ENCODE results near the gene FHOD1.

DNA sequence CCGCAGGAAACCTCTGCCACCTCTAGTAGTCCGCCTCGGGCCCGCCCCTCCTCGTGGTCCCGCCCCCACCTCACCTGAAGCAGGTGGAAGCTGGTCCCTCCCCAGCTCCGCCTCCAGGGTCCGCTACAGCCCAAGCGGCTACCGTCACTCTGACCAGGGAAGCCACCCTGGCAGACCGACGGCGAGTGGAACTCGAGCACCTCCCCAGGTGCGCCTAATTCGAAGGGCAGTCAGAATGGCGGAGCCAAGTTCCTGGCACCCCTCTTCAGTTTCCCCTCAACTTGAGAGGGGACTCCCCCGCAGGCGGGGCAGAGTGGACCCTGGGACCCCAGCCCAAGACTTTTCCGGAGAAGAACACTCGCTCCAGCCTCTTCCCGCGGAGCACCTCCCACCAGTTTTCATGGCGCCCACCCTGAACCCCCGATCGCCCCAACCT lies 507 bp downstream of the FHOD1 start:
- TF ChIP-seq CTCF (conservative IDR thresholded peaks at IDR 0.05 in 1 of 2, IDR thresholded peaks at IDR 0.05 in 1 of 2; ENCODE audit: low read depth in 1 of 2, low read length in 2 of 2), result no peak
- no peak for TF ChIP-seq EZH2 (IDR thresholded peaks at IDR 0.05; ENCODE audit: low read length, missing control alignments)
